GM12878 (cell line): Measurements from ENCODE around the gene XRCC2. TPM values are rescaled to one million over a fixed set of nuclear protein-coding genes. Genes with fewer than 3 reads are reported as not detected.
"Not testable (repeated sequence)": the region's sequence is repeated elsewhere in the genome, so short reads cannot be mapped to it uniquely, and the experiment has no call there.

ENCODE experiments used
- ATAC-seq: fragments of 200-7000 bp; cut with Tn5 transposase; 3 replicates; pipeline ENCODE4 v1.9.1; 2020; ENCODE audit warnings: mild to moderate bottlenecking, moderate library complexity
- BruUV-seq: library from RNA; stranded (reverse); fragments of 400-500 nt; replicated peaks from 2 replicates; lab custom pipeline; 2021; lab: Mats Ljungman, UMichigan
- CTCF ChIA-PET: fragments of 300-600 bp; sonication (Branson Sonifier 250); formaldehyde crosslinking; extraction: SDS; loops from one replicate; lab custom pipeline; 2021; ENCODE audit warnings: inconsistent platforms; lab: Yijun Ruan, JAX
- POLR2A ChIA-PET: fragments of 350-600 bp; formaldehyde crosslinking; extraction: SDS; loops from one replicate; lab custom pipeline; 2021; ENCODE audit warnings: inconsistent platforms; lab: Charles Lee
- RAD21 ChIA-PET: fragments of 300-600 bp; sonication (Branson Sonifier 250); formaldehyde crosslinking; loops from one replicate; lab custom pipeline; 2023; ENCODE audit warnings: antibody characterized with exemption; ENCODE audit not compliant: unreplicated experiment; lab: Charles Lee
- SMC1A ChIA-PET: fragments of 300-600 bp; sonication (Branson Sonifier 250); formaldehyde crosslinking; loops from one replicate; lab custom pipeline; 2023; ENCODE audit not compliant: unreplicated experiment, uncharacterized antibody; lab: Charles Lee
- DNase-seq: peaks from one replicate; pipeline ENCODE4 v3.0.0-alpha.2; 2011; ENCODE audit warnings: low read depth, low spot score
- FAIRE-seq: peaks from 3 replicates; lab custom pipeline; 2011; peaks lifted over from hg19 to GRCh38; lab: Jason Lieb, UNC
- H2AFZ ChIP-seq: 2 replicates; pipeline ENCODE4 v1.6.0; 2011; ENCODE audit warnings: low read depth, low read length, control low read depth; ENCODE audit not compliant: control insufficient read depth
- H3K27ac ChIP-seq: 2 replicates; pipeline ENCODE4 v1.5.1; 2011; ENCODE audit warnings: control low read depth; ENCODE audit not compliant: control insufficient read depth, insufficient read depth
- H3K27me3 ChIP-seq, 2 experiments: replicated peaks in 1 of 2; 2 replicates each; pipeline versions ENCODE4 v1.6.0 to v1.6.1; 2011; ENCODE audit warnings: low read length in 1 of 2; ENCODE audit not compliant: control insufficient read depth in 2 of 2, insufficient read depth in 2 of 2
- H3K36me3 ChIP-seq, 2 experiments: 2 replicates each; pipeline ENCODE4 v1.5.1; 2011; ENCODE audit warnings: low read length in 1 of 2; ENCODE audit not compliant: control insufficient read depth in 2 of 2, insufficient read depth in 2 of 2
- H3K4me1 ChIP-seq: 2 replicates; pipeline ENCODE4 v1.6.1; 2011; ENCODE audit warnings: mild to moderate bottlenecking, low read length, moderate library complexity, mixed read lengths; ENCODE audit not compliant: control insufficient read depth, insufficient read depth
- H3K4me2 ChIP-seq: 2 replicates; pipeline ENCODE4 v1.6.0; 2011; ENCODE audit warnings: control low read depth; ENCODE audit not compliant: control insufficient read depth, insufficient read depth
- H3K4me3 ChIP-seq: fragments of 200-600 bp; sonication (generic); 2 replicates; pipeline ENCODE4 v1.5.1; 2016
- H3K79me2 ChIP-seq: 2 replicates; pipeline ENCODE4 v1.6.0; 2011; ENCODE audit warnings: low read length; ENCODE audit not compliant: control insufficient read depth, insufficient read depth
- H3K9ac ChIP-seq: 2 replicates; pipeline ENCODE4 v1.8.0; 2011; ENCODE audit warnings: low read length, control low read depth, mixed read lengths; ENCODE audit not compliant: control insufficient read depth, insufficient read depth
- H3K9me3 ChIP-seq: replicated peaks from 3 replicates; pipeline ENCODE4 v1.5.1; 2011; ENCODE audit warnings: mild to moderate bottlenecking, low read length; ENCODE audit not compliant: control insufficient read depth, insufficient read depth
- H4K20me1 ChIP-seq: 2 replicates; pipeline ENCODE4 v1.6.0; 2011; ENCODE audit not compliant: control insufficient read depth, insufficient read depth
- MEF2B ChIP-seq: fragments of 450-650 bp; IDR thresholded peaks from 2 replicates; pipeline ENCODE4 v1.6.1; 2018; ENCODE audit warnings: mild to moderate bottlenecking, moderate library complexity; ENCODE audit not compliant: partially characterized antibody, poor library complexity, severe bottlenecking
- MTA3 ChIP-seq: IDR thresholded peaks from 2 replicates; pipeline ENCODE4 v1.6.1; 2012; ENCODE audit warnings: low read length, inconsistent platforms, borderline replicate concordance
- SREBF1 ChIP-seq: IDR thresholded peaks from 2 replicates; pipeline ENCODE4 v1.6.1; 2012; ENCODE audit warnings: mild to moderate bottlenecking, low read length
- WGBS: methylation state at CpG from one replicate; pipeline ENCODE4 v1.1.6; 2016; ENCODE audit warnings: low lambda C conversion rate; ENCODE audit not compliant: insufficient replicate concordance, insufficient coverage; ENCODE audit errors: missing lambda C conversion rate; 5-methylcytosine and 5-hydroxymethylcytosine counted together
- in situ Hi-C: fragments of 300-500 bp; cut with MboI; formaldehyde crosslinking; loops from 9 replicates; pipeline ENCODE4 v1.14.3; 2018; ENCODE audit warnings: mixed read lengths
- intact Hi-C: fragments of 100-400 bp; cut with micrococcal nuclease; formaldehyde crosslinking; loops from one replicate; pipeline ENCODE4 v1.14.2; 2022; ENCODE audit not compliant: unreplicated experiment
- polyA plus RNA-seq, 11 experiments: library from polyadenylated mRNA; depleted of rRNA in 4 of 11; unstranded in 6 of 11; stranded (reverse) in 5 of 11; fragments of >200 nt; fragmentation: Nextera tagmentation in 4 of 11; fragmentation: Illumina TruSeq in 1 of 11; extraction: Ambion mirVana in 4 of 11; extraction: Trizol in 1 of 11; gene quantifications; 1 replicate in 1 of 11; 2 replicates in 10 of 11; pipeline versions ENCODE4 v1.2.1 to v1.2.3, GENCODE V29; 2011 to 2016; ENCODE audit warnings: inconsistent platforms in 2 of 11, missing spikeins in 2 of 11, low read depth in 1 of 11
- total RNA-seq, 4 experiments: library from RNA; depleted of rRNA in 3 of 4; stranded (reverse); fragments of >200 nt in 3 of 4; fragmentation: Illumina TruSeq in 1 of 4; extraction: Trizol in 1 of 4; gene quantifications; 2 replicates each; pipeline versions ENCODE4 v1.2.1 to v1.2.3, GENCODE V29; 2013 to 2021
- TF ChIP-seq, protein P1 (sequence below): IDR thresholded peaks from 2 replicates; pipeline ENCODE4 v1.6.1; 2011; ENCODE audit warnings: mild to moderate bottlenecking, low read depth, low read length, moderate library complexity; ENCODE audit not compliant: insufficient replicate concordance

The XRCC2 gene
- total and polyA plus RNA-seq, 10 of the 15 experiments (the other 5 are each of a cell fraction or from before 2014, with no cell fraction given): 4.8 to 21.4 (median 13.9) TPM

GRCh38 chr7:152647009-152647408 is 28.9 kb downstream of the XRCC2 start (continued):
- TF ChIP-seq, protein P1, sequence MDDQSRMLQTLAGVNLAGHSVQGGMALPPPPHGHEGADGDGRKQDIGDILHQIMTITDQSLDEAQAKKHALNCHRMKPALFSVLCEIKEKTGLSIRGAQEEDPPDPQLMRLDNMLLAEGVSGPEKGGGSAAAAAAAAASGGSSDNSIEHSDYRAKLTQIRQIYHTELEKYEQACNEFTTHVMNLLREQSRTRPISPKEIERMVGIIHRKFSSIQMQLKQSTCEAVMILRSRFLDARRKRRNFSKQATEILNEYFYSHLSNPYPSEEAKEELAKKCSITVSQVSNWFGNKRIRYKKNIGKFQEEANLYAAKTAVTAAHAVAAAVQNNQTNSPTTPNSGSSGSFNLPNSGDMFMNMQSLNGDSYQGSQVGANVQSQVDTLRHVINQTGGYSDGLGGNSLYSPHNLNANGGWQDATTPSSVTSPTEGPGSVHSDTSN: no peak

- CTCF ChIA-PET, ATAC-seq: not testable (repeated sequence)
These were observed 29.4 kb downstream of the XRCC2 start for GRCh38 chr7:152646579-152646978.

DNA sequence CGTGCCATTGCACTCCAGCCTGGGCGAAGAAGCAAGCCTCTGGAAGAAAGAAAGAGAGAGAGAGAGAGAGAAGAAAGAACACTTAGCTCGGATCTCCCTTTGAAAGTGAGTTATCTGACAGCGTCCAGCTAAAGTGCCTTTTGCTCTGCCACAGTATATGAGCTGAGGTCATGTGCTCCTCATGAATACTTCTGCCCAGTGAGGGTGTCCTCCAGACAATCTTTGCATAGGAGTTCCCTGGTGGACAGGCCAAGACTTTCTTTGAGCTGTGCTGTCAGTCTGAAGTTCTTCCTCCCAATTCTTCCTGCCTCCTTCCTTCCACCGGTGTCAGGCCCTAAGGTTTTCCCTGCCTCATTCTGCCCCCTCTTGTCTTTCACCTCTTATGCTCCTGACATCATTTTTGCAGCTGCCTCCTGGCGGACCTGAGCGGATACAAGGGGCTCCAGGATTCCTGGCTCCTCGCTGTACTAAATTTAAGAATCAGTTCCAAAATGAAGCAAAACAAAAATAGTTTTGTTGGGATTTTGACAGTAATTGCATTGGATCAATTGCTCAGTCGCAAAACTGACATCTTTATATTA is 31.9 kb downstream of the XRCC2 start:
- no peak for TF ChIP-seq MTA3
- no peak for TF ChIP-seq MEF2B
- TF ChIP-seq SREBF1: no peak
- Histone ChIP-seq H2AFZ (no peak overlapping the region), H3K9ac (no peak overlapping the region), H3K4me1 (no peaks in the 10 kb centered on the region), H4K20me1 (no peaks in the 10 kb centered on the region), H3K9me3 (no peaks in the 10 kb centered on the region), H3K36me3 (no peaks in the 10 kb centered on the region; a peak in 1 of 4 replicates), H3K4me2 (no peak overlapping the region), H3K4me3 (no peak overlapping the region), H3K79me2 (no peaks in the 10 kb centered on the region), H3K27ac (no peak overlapping the region), H3K27me3 (no peaks in the 10 kb centered on the region)
- ATAC-seq (no peak), FAIRE-seq (no peak), DNase-seq (no peak)
- 95% methylated on average over 9 of the region's 9 CpGs for WGBS
- ChIA-PET SMC1A (interaction anchor here (1.3 kb wide), 1 partner anchor 30 kb away, joined by 3 read pairs; no protein-coding TSS in a partner anchor), CTCF (no interaction called here), POLR2A (no interaction called here), RAD21 (no interaction called here)
- in situ Hi-C loops (no loop called here), intact Hi-C loops (no loop called here)
- BruUV-seq: no TSS peak

More at GRCh38 chr7:152646579-152646978, 29.4 kb downstream of the XRCC2 start:
- H3K9me3 ChIP-seq, H3K27me3 ChIP-seq, H3K4me1 ChIP-seq, H3K36me3 ChIP-seq, H4K20me1 ChIP-seq, intact Hi-C loops, in situ Hi-C loops, POLR2A ChIA-PET, H3K4me2 ChIP-seq, BruUV-seq, FAIRE-seq, H3K79me2 ChIP-seq, H3K4me3 ChIP-seq, H2AFZ ChIP-seq, SMC1A ChIA-PET, H3K9ac ChIP-seq, DNase-seq, H3K27ac ChIP-seq: not testable (repeated sequence)
- RAD21 ChIA-PET: interaction anchor here (0.7 kb wide), 1 partner anchor 61 kb away, joined by 4 read pairs; no protein-coding TSS in a partner anchor
- 98% methylated on average over 11 of the region's 11 CpGs for WGBS
